ENCODE measurements around the gene S100A9. TPM values are rescaled to one million over a fixed set of nuclear protein-coding genes. Genes with fewer than 3 reads are reported as not detected.

The S100A9 gene
- total RNA-seq, 1 donor from 2014 or later: 1,024 TPM

Small RNA genes lying within 50 kb of the gene (small RNA-seq; reads per million reads assigned to genes)
- gene RNU6-160P (ENCODE audit: low replicate concordance): not detected
- not detected for gene S100A15A (ENCODE audit: low replicate concordance)

Other genes starting within 250 kb of the S100A9 start
- not detected for gene SPRR2F, start 244.3 kb upstream of the S100A9 start, total RNA-seq
- 13.6 TPM for gene SPRR2G, start 207.0 kb upstream of the S100A9 start, total RNA-seq
- not detected for gene LELP1, start 154.4 kb upstream of the S100A9 start, total RNA-seq
- gene PRR9, start 140.3 kb upstream of the S100A9 start, total RNA-seq: 187 TPM
- 39.6 TPM for gene LORICRIN, start 98.2 kb upstream of the S100A9 start, total RNA-seq
- gene PGLYRP3, start 44.9 kb upstream of the S100A9 start, total RNA-seq: 4.4 TPM
- 4.3 TPM for gene PGLYRP4, start 9.0 kb upstream of the S100A9 start, total RNA-seq
- 63.8 TPM for gene S100A12, start 17.8 kb downstream of the S100A9 start, total RNA-seq
- 337 TPM for gene S100A8, start 33.2 kb downstream of the S100A9 start, total RNA-seq
- gene S100A7A, start 58.7 kb downstream of the S100A9 start, total RNA-seq: 0.30 TPM
- gene S100A7, start 102.8 kb downstream of the S100A9 start, total RNA-seq: 130 TPM
- gene S100A6, start 178.1 kb downstream of the S100A9 start, total RNA-seq: 161 TPM
- gene S100A5, start 183.1 kb downstream of the S100A9 start, total RNA-seq: not detected
- gene S100A4, start 188.0 kb downstream of the S100A9 start, total RNA-seq: 102 TPM
- gene S100A3, start 191.4 kb downstream of the S100A9 start, total RNA-seq: 36.0 TPM
- 71.6 TPM for gene S100A2, start 208.0 kb downstream of the S100A9 start, total RNA-seq